H1 (cell line): ENCODE measurements around the gene SLC18A3. TPM values are rescaled to one million over a fixed set of nuclear protein-coding genes. Genes with fewer than 3 reads are reported as not detected.

Source experiments
- CTCF ChIA-PET: fragments of 300-600 bp; sonication (Branson Sonifier 250); formaldehyde crosslinking; loops from one replicate; lab custom pipeline; 2021; ENCODE audit not compliant: partially characterized antibody; lab: Charles Lee
- POLR2A ChIA-PET: fragments of 300-600 bp; sonication (Branson Sonifier 250); formaldehyde crosslinking; loops from one replicate; lab custom pipeline; 2021; ENCODE audit warnings: inconsistent platforms; ENCODE audit not compliant: partially characterized antibody; lab: Charles Lee
- DNase-seq, 2 experiments: peaks; one replicate each; pipeline versions ENCODE4 v3.0.0 to v3.0.0-alpha.2; 2010 to 2022; ENCODE audit warnings: low spot score in 2 of 2, low read depth in 1 of 2, mixed read lengths in 1 of 2
- FAIRE-seq: peaks from 2 replicates; lab custom pipeline; 2011; peaks lifted over from hg19 to GRCh38; lab: Jason Lieb, UNC
- H2AFZ ChIP-seq: 2 replicates; pipeline ENCODE4 v1.8.1; 2012; ENCODE audit warnings: low read length, inconsistent platforms
- H2AK5ac ChIP-seq: 2 replicates; pipeline ENCODE4 v1.6.1; 2013; ENCODE audit warnings: low read depth, low read length
- H2BK120ac ChIP-seq: replicated peaks from 2 replicates; pipeline ENCODE3; 2013; ENCODE audit warnings: low read depth, low read length, inconsistent platforms
- H2BK12ac ChIP-seq: 2 replicates; pipeline ENCODE4 v1.6.1; 2013; ENCODE audit warnings: low read depth, low read length
- H2BK15ac ChIP-seq: 2 replicates; pipeline ENCODE4 v1.6.1; 2013; ENCODE audit warnings: low read length
- H2BK20ac ChIP-seq: 2 replicates; pipeline ENCODE4 v1.6.1; 2013; ENCODE audit warnings: low read length
- H2BK5ac ChIP-seq: 2 replicates; pipeline ENCODE4 v1.6.1; 2013; ENCODE audit warnings: low read depth, low read length
- H3K14ac ChIP-seq: 2 replicates; pipeline ENCODE4 v1.6.1; 2013; ENCODE audit warnings: inconsistent platforms; ENCODE audit not compliant: insufficient read length
- H3K18ac ChIP-seq: 2 replicates; pipeline ENCODE4 v1.6.1; 2013; ENCODE audit warnings: low read length; ENCODE audit errors: extremely low read depth
- H3K23ac ChIP-seq: 2 replicates; pipeline ENCODE4 v1.6.1; 2013; ENCODE audit warnings: inconsistent platforms; ENCODE audit not compliant: insufficient read length
- H3K23me2 ChIP-seq: 2 replicates; pipeline ENCODE4 v1.6.1; 2013; ENCODE audit warnings: low read depth, low read length
- H3K27ac ChIP-seq: 2 replicates; pipeline ENCODE4 v1.6.1; 2011; ENCODE audit warnings: low read depth, low read length, inconsistent platforms
- H3K27me3 ChIP-seq, 4 experiments: replicated peaks in 1 of 4; 1 replicate in 1 of 4; 2 replicates in 3 of 4; pipeline versions ENCODE4 v1.6.1 to v1.8.1; 2011 to 2013; ENCODE audit warnings: low read length in 3 of 4, mild to moderate bottlenecking in 3 of 4, inconsistent platforms in 2 of 4, mixed read lengths in 2 of 4, moderate library complexity in 1 of 4; ENCODE audit not compliant: control insufficient read depth in 3 of 4, insufficient read depth in 3 of 4; ENCODE audit errors: extremely low read depth in 1 of 4
- H3K36me3 ChIP-seq, 4 experiments: 2 replicates each; pipeline versions ENCODE4 v1.6.1 to v1.8.1; 2011 to 2013; ENCODE audit warnings: mild to moderate bottlenecking in 4 of 4, low read length in 3 of 4, moderate library complexity in 2 of 4, control low read depth in 1 of 4, inconsistent platforms in 1 of 4; ENCODE audit not compliant: insufficient read depth in 4 of 4, control insufficient read depth in 2 of 4
- H3K4ac ChIP-seq: replicated peaks from 2 replicates; pipeline ENCODE3; 2013; ENCODE audit warnings: low read length, low read depth, mixed read lengths, inconsistent platforms; ENCODE audit not compliant: insufficient read length
- H3K4me1 ChIP-seq, 4 experiments: replicated peaks in 1 of 4; 1 replicate in 1 of 4; 2 replicates in 3 of 4; pipeline versions ENCODE4 v1.6.1 to v1.8.1; 2011 to 2013; ENCODE audit warnings: low read length in 3 of 4, inconsistent platforms in 2 of 4, mixed read lengths in 1 of 4; ENCODE audit not compliant: insufficient read depth in 4 of 4, control insufficient read depth in 3 of 4
- H3K4me2 ChIP-seq, 2 experiments: 2 replicates each; pipeline versions ENCODE4 v1.6.1 to v1.8.1; 2011 to 2013; ENCODE audit warnings: low read depth in 2 of 2, low read length in 2 of 2, control low read depth in 1 of 2, inconsistent platforms in 1 of 2, mild to moderate bottlenecking in 1 of 2; ENCODE audit not compliant: insufficient read depth in 1 of 2
- H3K4me3 ChIP-seq, 4 experiments: fragments of 200-600, 300-600 bp in 1 of 4; sonication (generic), shearing (Covaris generic), sonication (Bioruptor Twin) in 1 of 4; 2 replicates each; pipeline versions ENCODE4 v1.5.1 to v1.8.1; 2011 to 2016; ENCODE audit warnings: low read length in 4 of 4, low read depth in 3 of 4, control low read depth in 2 of 4, inconsistent platforms in 2 of 4, mild to moderate bottlenecking in 2 of 4, mixed read lengths in 1 of 4, moderate library complexity in 1 of 4; ENCODE audit not compliant: insufficient read depth in 2 of 4; ENCODE audit errors: extremely low read depth in 1 of 4
- H3K56ac ChIP-seq: replicated peaks from 2 replicates; pipeline ENCODE3; 2013; ENCODE audit warnings: low read depth, mild to moderate bottlenecking, mixed read lengths, low read length, inconsistent platforms; ENCODE audit not compliant: insufficient read length
- H3K79me1 ChIP-seq: 2 replicates; pipeline ENCODE4 v1.6.1; 2013; ENCODE audit warnings: low read depth, low read length, control low read depth
- H3K79me2 ChIP-seq, 2 experiments: 2 replicates each; pipeline versions ENCODE4 v1.6.1 to v1.8.1; 2012 to 2013; ENCODE audit warnings: low read length in 2 of 2, mild to moderate bottlenecking in 2 of 2, inconsistent platforms in 1 of 2; ENCODE audit not compliant: insufficient read depth in 2 of 2, control insufficient read depth in 1 of 2
- H3K9ac ChIP-seq, 4 experiments: replicated peaks in 1 of 4; 1 replicate in 1 of 4; 2 replicates in 3 of 4; pipeline versions ENCODE4 v1.6.1 to v1.8.1; 2011 to 2013; ENCODE audit warnings: low read depth in 3 of 4, low read length in 3 of 4, control low read depth in 2 of 4, mild to moderate bottlenecking in 2 of 4, moderate library complexity in 2 of 4, inconsistent platforms in 1 of 4; ENCODE audit errors: extremely low read depth in 1 of 4
- H3K9me3 ChIP-seq, 2 experiments: 2 replicates each; pipeline versions ENCODE4 v1.6.1 to v1.8.1; 2012 to 2013; ENCODE audit warnings: mild to moderate bottlenecking in 2 of 2, moderate library complexity in 2 of 2, control low read depth in 1 of 2, inconsistent platforms in 1 of 2, low read depth in 1 of 2, low read length in 1 of 2, mixed read lengths in 1 of 2; ENCODE audit not compliant: insufficient read depth in 2 of 2
- H4K20me1 ChIP-seq, 2 experiments: replicated peaks in 1 of 2; 2 replicates each; pipeline versions ENCODE3 to v1.8.1; 2011 to 2013; ENCODE audit warnings: inconsistent platforms in 2 of 2, low read length in 2 of 2, mild to moderate bottlenecking in 1 of 2; ENCODE audit not compliant: insufficient read depth in 2 of 2, control insufficient read depth in 1 of 2
- H4K5ac ChIP-seq: 2 replicates; pipeline ENCODE4 v1.6.1; 2013; ENCODE audit warnings: low read length, low read depth, mixed read lengths, inconsistent platforms; ENCODE audit not compliant: insufficient read length
- H4K8ac ChIP-seq: 2 replicates; pipeline ENCODE4 v1.8.0; 2013; ENCODE audit warnings: mild to moderate bottlenecking, moderate library complexity, low read length, inconsistent platforms; ENCODE audit not compliant: insufficient read depth; ENCODE audit errors: extremely low read depth
- H4K91ac ChIP-seq: replicated peaks from 2 replicates; pipeline ENCODE3; 2013; ENCODE audit warnings: low read length, mixed read lengths, inconsistent platforms; ENCODE audit not compliant: insufficient read length
- JUND ChIP-seq: IDR thresholded peaks from 2 replicates; pipeline ENCODE4 v1.6.1; 2011; ENCODE audit warnings: mild to moderate bottlenecking, improper control_type of control experiment, low read length
- WGBS, 2 experiments: shearing (Covaris generic) in 1 of 2; methylation state at CpG; one replicate each; pipeline versions ENCODE4 v1.1.6 to v1.1.7; 2013 to 2015; ENCODE audit warnings: low lambda C conversion rate in 2 of 2, mixed read lengths in 2 of 2, inconsistent platforms in 1 of 2, low coverage in 1 of 2, missing lambda C conversion rate in 1 of 2; ENCODE audit not compliant: insufficient replicate concordance in 2 of 2, insufficient coverage in 1 of 2, insufficient read length in 1 of 2; ENCODE audit errors: extremely low coverage in 1 of 2, missing lambda C conversion rate in 1 of 2; 5-methylcytosine and 5-hydroxymethylcytosine counted together
- polyA plus RNA-seq, 7 experiments: library from polyadenylated mRNA; depleted of rRNA in 3 of 7; stranded (reverse) in 5 of 7; unstranded in 2 of 7; fragments of >200 nt in 5 of 7; fragments of 200-250 nt in 2 of 7; gene quantifications; 1 replicate in 5 of 7; 2 replicates in 1 of 7; 4 replicates in 1 of 7; pipeline versions ENCODE4 v1.2.1 to v1.2.3, GENCODE V29; 2011 to 2013; ENCODE audit warnings: missing spikeins in 2 of 7, mixed read lengths in 2 of 7
- total RNA-seq: library from RNA; stranded (reverse); fragmentation: NEBNext Ultra II Directional; extraction: Animal tissue kit (Norgen Biotek cat#: 25700); gene quantifications from 2 replicates; pipeline ENCODE4 v1.2.1, GENCODE V29; 2021

Gene SLC18A3
- total and polyA plus RNA-seq, 2 of the 8 experiments (the other 6 are each of a cell fraction or from before 2014, with no cell fraction given) = 0.17 TPM; not detected in 1

DNA sequence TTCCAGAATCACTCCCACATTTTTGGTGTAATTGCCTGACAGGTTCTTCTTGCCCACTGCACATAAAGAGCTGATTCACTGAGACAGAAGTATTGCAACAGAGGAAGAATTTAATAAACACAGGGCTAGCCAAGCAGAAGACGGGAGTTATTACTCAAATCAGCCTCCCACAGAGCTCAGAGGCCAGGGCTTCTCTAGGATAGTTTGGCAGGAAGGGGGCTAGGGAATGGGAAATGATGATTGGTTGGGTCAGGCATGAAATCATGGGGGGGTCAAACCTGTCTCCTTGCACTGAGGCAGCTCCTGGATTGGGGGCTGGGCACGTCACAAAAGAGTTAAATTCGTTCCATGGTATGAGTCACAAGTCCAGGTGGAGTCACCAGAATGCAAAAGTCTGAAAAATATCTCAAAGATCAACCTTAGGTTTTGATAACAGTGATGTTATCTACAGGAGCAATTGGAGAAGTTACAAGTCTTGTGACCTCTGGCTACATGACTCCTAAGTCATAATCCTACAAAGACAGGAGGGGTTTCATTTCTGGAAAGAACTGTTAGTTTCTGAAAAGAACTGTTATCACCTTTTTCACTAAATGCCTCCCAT is 41.0 kb upstream of the SLC18A3 start:
- Histone ChIP-seq H3K4me3 (no peak overlapping the region), H3K4me2 (no peak overlapping the region), H3K9ac (no peak overlapping the region), H3K23me2 (no peaks in the 10 kb centered on the region), H2BK5ac (no peak overlapping the region), H2BK20ac (no peak overlapping the region), H4K8ac (no peak overlapping the region), H3K4me1 (no peaks in the 10 kb centered on the region), H2BK15ac (no peak overlapping the region), H3K4ac (no peak overlapping the region), H3K36me3 (no peaks in the 10 kb centered on the region), H4K5ac (no peak overlapping the region), H4K91ac (no peak overlapping the region), H4K20me1 (no peaks in the 10 kb centered on the region), H3K56ac (no peak overlapping the region), H3K9me3 (0 out of 4 replicates have a peak, but pooled peaks cover 0 to 4% of the 10 kb centered on the region in 2 experiments)
- no peak for DNase-seq
- WGBS, 2 experiments = 84% methylated on average over 3 of the region's 3 CpGs; no CpG with 5 or more reads in 1 of the 2 experiments
- TF ChIP-seq JUND = no peak
- TF ChIP-seq, all 59 proteins: peak for 0
- Histone ChIP-seq H2AFZ (no peak overlapping the region), H3K27ac (no peak overlapping the region), H3K79me1 (no peaks in the 10 kb centered on the region), H3K18ac (no peak overlapping the region), H3K27me3 (no peaks in the 10 kb centered on the region), H2AK5ac (no peak overlapping the region), H2BK12ac (no peak overlapping the region), H3K23ac (no peak overlapping the region), H3K14ac (no peak overlapping the region), H3K79me2 (no peaks in the 10 kb centered on the region), H2BK120ac (no peak overlapping the region)
- CTCF ChIA-PET = no interaction called here
- POLR2A ChIA-PET = no interaction called here
- FAIRE-seq = no peak
